Stimulated activated CD8-positive, alpha-beta memory T cell treated with anti-CD3 and anti-CD28 coated beads, Interleukin-15, amount 100 ng/mL, for 48 hours (primary cell): ENCODE data around the gene SPSB1.

ENCODE experiments used
- DNase-seq, 2 donors: peaks; one replicate each; pipeline ENCODE4 v3.0.0-alpha.2; 2020; ENCODE audit warnings: low read depth in 2 of 2

The SPSB1 gene

GRCh38 chr1:9389968-9390367, 97.3 kb downstream of the SPSB1 start:
- no peak for DNase-seq

- DNase-seq, result no peak
Observed at GRCh38 chr1:9391620-9392019, 98.9 kb downstream of the SPSB1 start.

- no peak for DNase-seq
Observed at GRCh38 chr1:9394010-9394409, 101.3 kb downstream of the SPSB1 start.

- no peak for DNase-seq
Observed at GRCh38 chr1:9395018-9395417, 102.3 kb downstream of the SPSB1 start.

- DNase-seq, result no peak
Observed at GRCh38 chr1:9397047-9397446, 104.4 kb downstream of the SPSB1 start.

GRCh38 chr1:9397997-9398526, 105.4 kb downstream of the SPSB1 start:
- no peak for DNase-seq

GRCh38 chr1:9399510-9400424, 107.1 kb downstream of the SPSB1 start:
- DNase-seq, result no peak

- DNase-seq, result no peak
Observed at GRCh38 chr1:9400425-9401079, 107.9 kb downstream of the SPSB1 start.

GRCh38 chr1:9401080-9401453, 108.4 kb downstream of the SPSB1 start:
- DNase-seq, result no peak

- DNase-seq, result no peak
Observed at GRCh38 chr1:9402256-9402616, 109.5 kb downstream of the SPSB1 start.

GRCh38 chr1:9402717-9403225, 110.1 kb downstream of the SPSB1 start:
- no peak for DNase-seq

- no peak for DNase-seq
Observed at GRCh38 chr1:9404117-9404914, 111.6 kb downstream of the SPSB1 start.

- DNase-seq, result no peak
Observed at GRCh38 chr1:9406111-9406510, 113.4 kb downstream of the SPSB1 start.

GRCh38 chr1:9410737-9411297, 118.1 kb downstream of the SPSB1 start:
- no peak for DNase-seq

- DNase-seq, result peak; percentile 66 to 72
Observed at GRCh38 chr1:9413071-9413876, 120.6 kb downstream of the SPSB1 start.

GRCh38 chr1:9413877-9414213, 121.2 kb downstream of the SPSB1 start:
- no peak for DNase-seq

- no peak for DNase-seq
Observed at GRCh38 chr1:9416506-9416905, 123.8 kb downstream of the SPSB1 start.

GRCh38 chr1:9416918-9417500, 124.3 kb downstream of the SPSB1 start:
- no peak for DNase-seq

GRCh38 chr1:9417695-9418094, 125.0 kb downstream of the SPSB1 start:
- no peak for DNase-seq

GRCh38 chr1:9418851-9419250, 126.2 kb downstream of the SPSB1 start:
- no peak for DNase-seq
